Endothelial cell of umbilical vein (primary cell): Measurements from ENCODE around the gene ZNF670.

Experiments used
- POLR2A ChIP-seq: IDR thresholded peaks from 2 replicates; pipeline ENCODE4 v1.6.1; 2012; ENCODE audit warnings: low read depth, mild to moderate bottlenecking, control low read depth, low read length
- POLR2AphosphoS5 ChIP-seq: IDR thresholded peaks from 2 replicates; pipeline ENCODE4 v1.6.1; 2012; ENCODE audit warnings: low read depth, mild to moderate bottlenecking, control low read depth, low read length, moderate library complexity; ENCODE audit not compliant: insufficient read depth

GRCh38 chr1:247119600-247120407, 41.2 kb upstream of the ZNF670 start:
- TF ChIP-seq POLR2AphosphoS5, result no peak
- TF ChIP-seq POLR2A, result no peak
